Subcutaneous adipose tissue (tissue), 4 donors: Measurements from ENCODE around the gene CLSTN1. TPM values are rescaled to one million over a fixed set of nuclear protein-coding genes. Genes with fewer than 3 reads are reported as not detected.

ENCODE experiments used
- total RNA-seq, 4 donors: library from RNA; depleted of rRNA; stranded (reverse); fragments of >200 nt; gene quantifications; one replicate each; pipeline ENCODE4 v1.1.0, GENCODE V29; 2016

Gene CLSTN1
- total RNA-seq, 4 donors from 2014 or later, result 17.9 to 29.7 (median 24.9) TPM

Other genes with a start within 250 kb of the CLSTN1 start
- gene TMEM201, start 235.1 kb downstream of the CLSTN1 start, total RNA-seq, result 1 to 10 TPM; 3.5 to 6.6 (median 4.1) TPM
- 10 to 100 TPM in 2 of 4 donors, 1 to 10 TPM in 2; 4.7 to 13.9 (median 10.3) TPM for gene PIK3CD, start 172.2 kb downstream of the CLSTN1 start, total RNA-seq
- 10 to 100 TPM; 10.8 to 45.2 (median 17.1) TPM for gene CTNNBIP1, start 86.3 kb upstream of the CLSTN1 start, total RNA-seq
- 10 to 100 TPM; 21.1 to 36.7 (median 26.3) TPM for gene LZIC, start 119.4 kb upstream of the CLSTN1 start, total RNA-seq
- 1 to 10 TPM; 5.8 to 7.5 (median 6.5) TPM for gene NMNAT1, start 119.5 kb upstream of the CLSTN1 start, total RNA-seq
- gene RBP7, start 173.3 kb upstream of the CLSTN1 start, total RNA-seq, result 100 to 1,000 TPM in 3 of 4 donors, 10 to 100 TPM in 1; 77.3 to 312 (median 215) TPM
- gene UBE4B, start 209.0 kb upstream of the CLSTN1 start, total RNA-seq, result 10 to 100 TPM; 38.2 to 57.8 (median 50.0) TPM